HG02798 (cell line): ENCODE measurements around the gene PNMA8B.

Experiments
- ATAC-seq: cut with Tn5 transposase; IDR thresholded peaks from one replicate; pipeline ENCODE4 v1.9.1; 2021; ENCODE audit warnings: mild to moderate bottlenecking; ENCODE audit not compliant: unreplicated experiment, poor library complexity

Gene PNMA8B

DNA sequence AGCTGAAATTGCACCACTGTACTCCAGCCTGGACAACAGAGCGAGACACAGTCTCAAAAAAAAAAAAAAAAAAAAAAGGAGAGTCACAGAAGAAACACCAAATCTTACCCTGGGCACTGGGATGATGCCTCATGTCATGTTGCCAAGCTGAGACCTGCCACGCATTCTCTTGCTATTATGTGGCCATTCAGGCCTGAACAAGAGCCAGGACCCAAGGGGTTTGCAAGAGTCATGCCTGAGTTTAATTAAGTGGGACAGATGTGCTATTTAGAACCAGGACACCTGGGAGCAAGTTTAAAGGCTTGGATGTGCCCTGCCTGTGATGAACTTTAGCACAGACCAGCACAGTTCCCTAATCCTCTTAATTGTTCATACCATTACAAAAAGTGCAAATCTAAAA lies 34.1 kb downstream of the PNMA8B start:
- no peak for ATAC-seq

DNA sequence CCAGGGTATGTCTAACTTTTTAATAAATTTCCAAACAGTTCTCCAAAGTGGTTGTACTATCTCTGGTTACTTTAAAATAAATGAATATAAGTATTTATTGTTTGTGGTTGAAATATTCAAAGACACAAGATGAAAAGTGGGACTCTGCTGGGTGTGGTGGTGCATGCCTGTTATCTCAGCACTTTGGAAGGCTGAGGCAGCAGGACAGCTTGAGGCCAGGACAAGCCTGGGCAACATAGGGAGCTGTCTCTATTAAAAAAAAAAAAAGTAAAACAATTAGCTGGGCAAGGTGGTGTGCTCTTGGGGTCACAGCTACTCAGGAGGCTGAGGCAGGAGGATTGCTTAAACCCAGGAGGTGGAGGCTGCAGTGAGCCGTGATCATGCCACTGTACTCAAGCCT lies 34.7 kb downstream of the PNMA8B start:
- ATAC-seq, result no peak

DNA sequence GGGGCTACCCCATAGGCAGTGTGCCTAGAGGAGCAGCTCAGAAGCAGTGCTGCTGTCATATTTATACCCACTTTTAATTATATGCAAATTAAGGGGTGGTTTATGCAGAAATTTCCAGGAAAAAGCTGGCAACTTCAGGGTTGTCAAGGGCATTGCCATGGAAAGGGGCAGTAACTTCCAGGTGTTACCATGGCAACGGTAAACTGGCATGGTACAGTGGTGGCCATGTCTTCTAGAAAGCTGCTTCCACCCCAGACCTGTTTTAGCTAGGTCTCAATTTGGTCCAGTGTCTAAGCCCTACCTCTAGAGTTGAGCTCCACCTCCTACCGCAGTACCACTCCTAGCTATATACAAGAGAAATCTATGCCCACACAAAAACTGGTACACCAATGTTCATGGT lies 35.6 kb downstream of the PNMA8B start:
- ATAC-seq, result no peak

DNA sequence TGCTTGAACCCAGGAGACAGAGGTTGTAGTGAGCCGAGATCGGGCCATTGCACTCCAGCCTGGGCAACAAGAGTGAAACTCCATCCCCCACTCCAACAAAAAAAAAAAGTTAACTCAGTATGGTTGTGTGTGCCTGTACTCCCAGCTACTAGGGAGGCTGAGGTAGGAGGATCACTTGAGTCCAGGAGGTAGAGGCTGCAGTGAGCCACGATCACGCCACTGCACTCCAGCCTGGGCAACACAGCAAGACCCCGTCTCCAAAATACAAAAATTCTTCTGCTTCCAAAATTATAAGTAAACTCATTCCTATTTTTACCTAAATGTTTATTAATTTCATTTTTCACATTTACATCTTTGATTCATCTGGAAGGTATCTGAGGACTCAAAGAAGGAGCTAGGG lies 38.7 kb downstream of the PNMA8B start:
- ATAC-seq, result no peak

DNA sequence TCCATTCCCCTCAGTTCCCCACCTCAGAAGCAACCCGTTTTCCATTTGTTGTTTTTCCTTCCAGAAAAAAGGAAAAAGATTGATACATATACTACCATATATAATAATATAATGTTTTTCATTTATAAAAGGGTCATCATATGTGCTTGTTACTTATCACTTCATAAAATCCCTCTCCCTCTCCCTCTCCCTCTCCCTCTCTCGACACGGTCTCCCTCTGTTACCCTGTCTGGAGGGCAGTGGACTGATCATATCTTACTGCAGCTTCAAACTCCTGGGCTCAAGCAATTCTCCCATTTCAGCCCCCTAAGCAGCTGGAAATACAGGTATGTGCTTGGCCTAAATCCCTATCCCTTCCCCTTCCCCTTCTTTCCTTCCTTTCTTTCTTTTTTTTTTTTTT lies 41.4 kb downstream of the PNMA8B start:
- no peak for ATAC-seq

DNA sequence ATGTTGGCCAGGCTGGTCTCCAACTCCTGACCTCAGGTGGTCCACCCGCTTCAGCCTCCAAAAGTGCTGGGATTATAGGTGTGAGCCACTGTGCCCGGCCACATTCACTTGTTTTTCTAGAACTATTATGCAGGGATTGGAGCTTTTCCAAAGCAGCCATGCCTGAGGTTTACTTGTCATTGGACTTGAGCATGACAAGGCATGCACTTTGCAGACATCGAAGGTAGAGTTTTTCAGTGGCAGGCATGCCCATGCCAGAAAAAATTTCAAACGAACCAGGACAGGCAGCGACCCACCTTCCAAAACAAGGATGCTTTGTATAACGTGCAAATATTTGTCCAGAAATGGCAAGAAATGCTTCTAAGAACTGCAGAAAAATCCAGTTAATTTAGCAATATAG lies 42.0 kb downstream of the PNMA8B start:
- ATAC-seq, result no peak

DNA sequence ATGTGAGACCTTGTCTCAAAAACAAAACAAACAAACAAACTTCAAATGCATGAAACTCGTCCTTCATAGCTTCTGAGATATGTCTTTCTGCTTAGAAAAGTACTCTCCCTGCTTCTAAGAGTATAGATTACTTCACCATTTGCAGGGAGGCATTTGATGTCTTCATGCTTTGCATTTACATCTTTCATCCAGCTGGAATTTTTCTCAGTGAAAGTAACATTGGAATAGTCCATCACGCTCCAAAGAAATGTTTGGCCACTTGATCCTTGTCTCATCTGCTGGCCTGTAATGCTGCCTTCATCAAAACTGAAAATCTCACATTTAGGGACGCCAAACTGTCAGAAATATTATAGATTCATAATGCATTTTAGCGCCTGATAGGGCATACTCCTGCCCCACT lies 43.5 kb downstream of the PNMA8B start:
- ATAC-seq, result no peak

DNA sequence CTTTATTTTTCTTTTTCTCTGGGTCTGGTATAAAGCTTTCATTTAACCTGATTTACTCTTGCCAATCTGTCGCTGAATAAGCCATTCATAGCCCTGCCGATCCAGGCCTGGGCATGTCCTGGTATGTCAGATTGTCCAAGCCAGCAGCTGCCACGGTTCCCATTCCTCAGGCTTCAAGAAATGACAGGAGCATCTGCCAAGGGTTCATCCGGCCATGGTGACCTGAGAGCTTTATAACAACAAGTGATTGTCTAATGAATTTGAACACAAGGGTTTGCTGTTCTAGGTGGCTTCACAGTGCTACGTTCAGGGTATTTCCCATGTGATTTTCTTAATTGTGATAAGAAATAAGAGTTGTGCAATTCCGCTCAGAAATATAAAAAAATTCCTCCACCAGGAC lies 44.3 kb downstream of the PNMA8B start:
- no peak for ATAC-seq

DNA sequence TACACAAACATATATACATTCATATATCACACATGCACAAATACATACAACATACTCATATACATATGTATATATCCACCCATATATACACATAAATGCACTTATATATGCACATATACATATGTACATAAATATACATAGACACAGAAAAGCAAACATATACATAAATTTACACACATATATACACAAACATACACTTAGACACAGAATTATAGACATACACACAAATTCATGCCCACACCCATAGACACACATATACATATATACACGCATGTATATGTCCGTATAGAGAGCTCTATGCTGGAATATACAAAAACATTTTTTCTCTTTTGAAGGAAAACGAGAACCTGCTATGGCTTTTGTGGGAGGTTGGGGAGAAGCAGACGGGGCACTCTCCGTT lies 44.9 kb downstream of the PNMA8B start:
- no peak for ATAC-seq

DNA sequence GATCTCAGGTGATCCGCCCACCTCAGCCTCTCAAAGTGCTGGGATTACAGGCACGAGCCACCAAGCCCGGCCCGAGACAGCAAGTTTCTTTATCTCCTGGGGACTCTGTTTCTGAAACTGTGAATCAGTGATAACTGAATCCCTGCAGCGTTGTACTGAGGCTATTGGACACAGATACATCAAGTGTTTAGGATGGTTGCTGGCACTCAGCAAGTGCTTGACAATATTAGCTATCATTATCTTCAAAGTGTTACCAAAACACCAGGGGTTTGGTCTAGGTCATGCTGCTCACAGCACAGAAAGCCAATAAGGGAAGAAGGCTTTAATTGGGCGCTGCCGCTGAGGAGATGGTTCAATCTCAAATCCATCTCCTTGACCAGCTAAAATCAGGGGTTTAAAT lies 46.4 kb downstream of the PNMA8B start:
- ATAC-seq, result no peak

DNA sequence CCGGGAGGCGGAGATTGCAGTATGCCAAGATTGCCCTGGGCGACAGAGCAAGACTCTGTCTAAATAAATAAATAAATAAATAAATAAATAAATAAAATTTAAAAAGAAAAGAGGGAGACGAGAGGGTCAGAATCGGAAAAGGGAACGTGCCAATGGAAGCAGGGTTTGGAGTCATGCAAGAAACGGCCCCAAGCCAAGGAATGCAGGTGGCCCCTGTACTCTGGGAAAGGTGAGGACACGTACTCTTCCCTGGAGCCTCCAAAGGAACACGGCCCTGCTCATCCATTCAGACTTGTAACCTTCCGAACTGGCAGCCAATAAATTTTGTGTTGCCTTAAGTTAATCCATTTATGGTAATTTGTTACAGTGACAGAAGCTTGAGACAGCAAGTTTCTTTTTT lies 47.1 kb downstream of the PNMA8B start:
- ATAC-seq, result no peak

DNA sequence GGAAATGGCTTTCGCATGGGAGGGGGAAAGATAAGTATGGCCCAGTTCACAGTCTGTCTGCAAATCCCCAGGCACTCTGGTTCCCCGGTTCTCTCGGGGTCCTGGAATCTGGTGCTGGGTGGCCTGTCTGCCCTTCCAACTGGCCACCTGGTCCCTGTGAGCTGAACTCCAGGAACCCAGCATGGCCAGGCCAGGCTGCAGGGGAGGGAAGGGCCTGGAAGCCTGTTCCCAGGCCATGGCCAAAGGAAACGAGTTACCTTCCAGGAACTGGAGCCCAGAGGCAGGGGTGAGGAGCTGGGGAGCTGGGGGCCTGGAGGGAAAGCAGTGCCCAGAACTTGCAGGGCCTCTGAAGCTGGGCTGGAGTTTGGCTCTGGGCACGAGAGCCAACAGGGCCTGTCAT lies 47.8 kb downstream of the PNMA8B start:
- ATAC-seq, result no peak

DNA sequence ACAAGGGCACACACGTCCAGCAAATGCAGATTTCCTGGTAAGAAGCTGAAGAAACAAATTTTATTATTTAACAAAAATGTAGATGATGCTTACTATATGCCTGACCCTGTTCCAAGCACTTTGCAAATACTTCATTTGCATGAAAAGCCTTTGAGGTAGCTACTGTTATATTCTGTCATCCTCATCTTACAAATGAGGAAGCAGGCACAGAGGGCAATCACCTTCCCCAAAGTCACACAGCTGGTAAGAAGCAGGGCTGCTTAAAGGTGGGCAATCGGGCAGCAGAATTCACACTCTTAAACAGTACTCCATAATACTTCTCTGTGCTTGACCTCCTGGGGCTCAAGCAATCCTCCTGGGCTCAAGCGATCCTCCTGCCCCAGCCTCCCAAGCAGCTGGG lies 48.7 kb downstream of the PNMA8B start:
- no peak for ATAC-seq

DNA sequence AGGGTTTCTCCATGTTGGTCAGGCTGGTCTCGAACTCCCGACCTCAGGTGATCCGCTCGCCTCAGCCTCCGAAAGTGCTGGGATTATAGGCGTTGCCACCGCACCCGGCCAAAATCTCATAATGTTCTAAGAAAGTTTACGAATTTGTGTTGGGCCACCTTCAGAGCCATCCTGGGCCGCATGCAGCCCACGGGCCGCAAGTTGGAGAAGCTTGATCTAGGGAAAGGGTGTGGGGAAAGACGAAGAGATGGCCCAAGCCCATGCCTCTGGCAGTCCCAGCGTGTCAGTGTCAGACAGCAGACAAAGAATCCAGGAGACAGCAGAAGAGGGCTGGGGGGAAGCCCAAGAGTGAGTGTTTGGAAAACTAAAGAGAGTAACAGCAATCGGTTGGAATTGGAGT lies 49.6 kb downstream of the PNMA8B start:
- ATAC-seq, result no peak

DNA sequence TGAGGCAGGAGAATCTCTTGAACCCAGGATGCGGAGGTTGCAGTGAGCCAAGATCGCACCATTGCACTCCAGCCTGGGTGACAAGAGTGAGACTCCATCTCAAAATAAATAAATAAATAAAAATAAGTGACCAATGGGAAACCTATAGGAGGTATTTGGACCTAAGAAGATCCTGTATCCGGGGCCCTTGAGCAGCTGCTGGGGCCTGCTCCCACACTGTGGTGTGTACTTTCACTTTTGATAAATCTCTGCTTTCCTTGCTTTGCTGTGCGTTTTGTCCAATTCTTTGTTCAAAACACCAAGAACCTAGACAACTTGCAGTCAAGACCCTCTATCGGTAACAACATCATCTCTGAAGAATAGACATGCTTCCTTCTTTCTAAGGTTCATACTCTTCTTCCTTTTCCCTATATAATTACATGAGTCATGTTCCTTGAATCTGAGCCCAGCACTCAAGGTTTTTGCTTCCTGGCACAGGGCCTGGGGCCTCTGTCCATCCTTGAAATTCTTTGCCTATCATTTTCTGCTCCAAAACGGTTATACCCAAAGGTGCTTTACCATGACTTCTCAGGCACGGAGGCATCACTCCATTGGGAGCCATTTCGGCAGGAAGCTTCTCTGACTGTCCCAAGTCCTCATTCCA lies 52.7 kb downstream of the PNMA8B start:
- no peak for ATAC-seq

DNA sequence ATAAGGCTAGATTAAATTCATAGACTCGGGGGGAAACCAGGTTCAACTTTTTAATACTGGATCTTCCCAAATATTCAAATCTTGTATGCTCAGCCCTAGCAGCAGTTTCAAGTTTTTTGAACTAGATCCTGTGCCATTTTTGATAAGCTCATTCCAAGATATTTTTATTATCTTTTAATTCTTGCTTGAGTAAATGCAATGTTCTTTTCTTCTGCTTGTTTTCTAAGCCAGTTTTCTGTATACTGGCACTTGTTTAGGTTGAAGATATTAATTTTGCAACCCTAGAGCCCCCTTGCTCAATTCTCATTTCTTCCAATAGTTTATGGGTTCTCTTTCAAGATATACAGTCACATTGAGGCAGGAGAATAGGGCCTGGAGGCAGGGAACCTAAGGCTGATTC lies 53.8 kb downstream of the PNMA8B start:
- no peak for ATAC-seq
